HEK293T (cell line): Measurements from ENCODE around the gene APRT.

Experiments used
- BHLHE40 ChIP-seq: fragments of 450-650 bp; IDR thresholded peaks from 2 replicates; pipeline ENCODE4 v1.6.1; 2016; ENCODE audit warnings: mild to moderate bottlenecking, moderate library complexity, borderline replicate concordance
- FOXM1 ChIP-seq: fragments of 450-650 bp; IDR thresholded peaks from 2 replicates; pipeline ENCODE4 v1.6.1; 2017; ENCODE audit warnings: mild to moderate bottlenecking, borderline replicate concordance

DNA sequence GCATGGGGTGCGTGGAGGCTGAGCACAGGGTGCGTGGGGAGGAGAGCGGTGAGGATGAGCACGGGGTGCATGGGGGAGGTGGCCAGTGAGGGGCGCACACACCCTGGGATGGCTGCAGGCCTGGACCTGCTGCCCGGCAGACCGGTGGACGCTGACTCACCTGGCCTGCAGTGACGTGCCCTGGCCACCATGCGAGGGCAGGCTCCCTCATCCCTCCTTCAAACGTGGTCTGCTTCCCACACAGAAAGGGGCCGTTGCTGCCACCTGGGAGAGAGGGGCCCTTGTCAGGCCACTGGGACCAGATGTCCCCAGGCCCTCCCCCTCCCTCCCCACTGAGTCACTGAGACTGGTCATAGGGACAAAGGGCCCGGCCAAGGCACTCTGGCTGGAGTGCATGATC lies 20.1 kb upstream of the APRT start:
- TF ChIP-seq FOXM1 (no peak), BHLHE40 (no peak)
